ENCODE measurements around the gene RNF125.
A peak's percentile ranks its signal among the peaks of the same experiment; 100 is the strongest.

Gene RNF125

DNA sequence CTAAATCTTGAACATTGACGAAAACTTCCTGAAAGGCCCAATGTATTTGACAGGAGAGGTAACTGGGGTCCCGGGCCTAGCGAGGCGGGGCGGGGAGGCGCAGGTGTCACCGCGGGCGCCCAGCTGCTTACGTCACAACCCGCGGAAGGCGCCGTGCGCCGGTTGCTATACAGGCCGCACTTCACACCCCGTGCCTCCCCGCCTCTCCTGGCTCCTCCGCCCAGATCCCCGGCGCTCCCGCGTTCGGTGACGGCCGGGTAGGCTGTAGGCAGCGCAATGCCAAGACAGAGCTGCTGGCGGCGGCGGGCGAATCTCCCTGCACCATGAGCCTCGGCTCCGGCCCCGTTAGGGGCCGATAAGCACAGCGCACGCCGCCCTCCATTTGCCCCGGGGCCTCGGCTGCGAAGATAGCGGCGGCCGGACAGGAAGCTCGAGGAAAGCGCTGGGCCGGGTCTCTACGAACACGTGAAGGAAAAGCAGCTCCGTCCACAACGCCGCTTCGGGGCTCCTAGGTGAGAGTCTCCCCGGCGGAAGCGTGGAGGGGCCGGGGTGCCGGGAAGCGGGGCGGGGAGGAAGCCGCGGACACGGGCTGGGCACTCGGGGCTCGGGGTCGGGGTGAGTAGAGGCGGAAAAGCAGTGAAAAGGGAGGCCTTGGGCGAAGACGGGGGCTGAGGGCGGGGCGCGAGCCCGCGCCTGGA, 73.2 kb downstream of the RNF125 start, which contains the start of gene RNF138:
RNF138 (plus strand) TSS at position 151 of the 698 bp plus-strand sequence. CDS start 903 bp downstream, outside the sequence.
- DNase-seq = peak; percentile 89

DNA sequence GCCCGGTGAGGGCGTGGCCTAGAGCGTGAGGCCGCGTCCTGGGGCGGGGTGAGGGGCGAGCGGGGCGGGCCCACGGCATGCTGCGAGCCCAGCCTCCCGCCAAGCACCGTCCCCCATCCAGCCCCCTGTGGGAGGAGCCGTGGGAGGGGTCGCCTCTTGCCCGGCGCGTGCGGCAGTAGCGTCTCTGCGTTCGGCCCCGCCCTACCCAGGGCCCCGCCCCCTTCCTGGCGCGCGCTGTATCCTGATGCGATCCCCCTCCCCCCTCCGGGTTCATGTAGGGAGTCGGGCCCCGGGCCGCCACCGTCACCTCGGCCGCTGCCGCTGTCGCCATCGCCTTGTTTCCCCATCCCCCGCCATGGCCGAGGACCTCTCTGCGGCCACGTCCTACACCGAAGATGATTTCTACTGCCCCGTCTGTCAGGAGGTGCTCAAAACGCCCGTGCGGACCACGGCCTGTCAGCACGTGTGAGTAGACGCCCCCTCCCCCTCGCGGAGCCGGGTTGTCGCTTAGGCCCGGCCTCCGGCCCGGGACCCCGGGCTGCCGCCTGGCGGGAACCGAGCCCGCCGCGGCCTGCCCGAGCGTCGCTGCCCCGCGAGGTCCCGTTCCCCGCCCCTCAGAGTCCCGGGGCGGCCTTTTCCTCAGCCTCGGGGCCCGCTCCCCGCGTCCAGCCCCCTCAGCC, 73.9 kb downstream of the RNF125 start:
- peak; percentile 100 for DNase-seq

DNA sequence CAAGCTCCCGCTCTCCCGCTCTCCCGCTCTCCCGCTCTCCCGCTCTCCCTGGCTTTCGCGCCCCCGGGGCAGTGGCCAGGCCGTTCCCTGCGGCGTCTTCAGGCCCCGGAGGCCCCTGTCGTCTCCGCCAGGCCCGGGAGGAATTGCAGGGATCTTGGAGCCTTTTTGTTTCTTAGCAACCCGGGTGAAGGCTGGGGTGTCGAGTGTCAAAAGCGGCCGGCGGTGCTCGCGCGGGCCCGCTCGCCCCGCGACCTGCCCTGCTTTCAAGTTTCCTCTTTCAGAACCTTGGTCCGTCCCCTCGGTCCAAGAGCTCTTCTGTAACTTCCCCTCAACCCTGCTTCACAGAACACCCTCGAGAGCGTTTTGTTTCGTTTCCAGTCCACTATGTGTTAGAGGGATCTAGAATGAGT, 74.5 kb downstream of the RNF125 start:
- peak; percentile 79 for DNase-seq

GRCh38 chr18:32093523-32093922, 74.9 kb downstream of the RNF125 start:
- DNase-seq = no peak

GRCh38 chr18:32095192-32095899, 76.7 kb downstream of the RNF125 start:
- DNase-seq = no peak

DNA sequence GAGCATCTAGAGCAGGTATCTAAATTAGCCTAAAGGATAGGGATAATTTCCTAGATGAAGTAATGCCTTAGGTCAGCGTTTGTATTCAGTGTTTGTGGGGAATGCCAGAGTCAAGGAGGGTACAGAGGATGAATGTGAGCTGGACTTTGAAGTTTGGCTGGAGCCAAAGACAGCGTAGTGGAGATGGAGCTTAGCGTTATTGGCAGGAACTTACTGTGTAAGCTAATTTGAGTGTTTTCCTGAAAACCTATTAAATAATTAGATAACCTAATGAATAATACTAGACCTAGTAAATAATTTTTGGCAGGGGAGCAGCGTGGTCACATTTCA, 77.2 kb downstream of the RNF125 start:
- DNase-seq = no peak

GRCh38 chr18:32096946-32097345, 78.3 kb downstream of the RNF125 start:
- DNase-seq = no peak

GRCh38 chr18:32104516-32104915, 85.9 kb downstream of the RNF125 start:
- DNase-seq = no peak

- DNase-seq = no peak
These were observed 91.4 kb downstream of the RNF125 start for GRCh38 chr18:32110005-32110404.

DNA sequence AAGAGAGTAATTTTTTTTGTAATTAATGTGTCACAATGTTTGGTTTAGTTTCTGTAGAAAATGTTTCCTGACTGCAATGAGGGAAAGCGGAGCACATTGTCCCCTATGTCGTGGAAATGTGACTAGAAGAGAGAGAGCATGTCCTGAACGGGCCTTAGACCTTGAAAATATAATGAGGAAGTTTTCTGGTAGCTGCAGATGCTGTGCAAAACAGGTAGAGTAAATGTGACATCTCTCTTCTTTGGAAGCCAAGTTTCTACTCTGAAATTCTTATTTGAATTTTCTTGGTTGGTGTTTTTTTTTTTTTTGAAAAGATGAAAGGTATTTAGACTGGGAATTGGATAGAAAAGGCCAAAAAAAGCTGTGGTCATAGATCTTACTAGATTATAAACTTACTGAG, 93.1 kb downstream of the RNF125 start:
- DNase-seq = no peak

- DNase-seq = no peak
These were observed 94.2 kb downstream of the RNF125 start for GRCh38 chr18:32112826-32113225.

GRCh38 chr18:32114293-32114942, 95.8 kb downstream of the RNF125 start:
- DNase-seq = no peak

DNA sequence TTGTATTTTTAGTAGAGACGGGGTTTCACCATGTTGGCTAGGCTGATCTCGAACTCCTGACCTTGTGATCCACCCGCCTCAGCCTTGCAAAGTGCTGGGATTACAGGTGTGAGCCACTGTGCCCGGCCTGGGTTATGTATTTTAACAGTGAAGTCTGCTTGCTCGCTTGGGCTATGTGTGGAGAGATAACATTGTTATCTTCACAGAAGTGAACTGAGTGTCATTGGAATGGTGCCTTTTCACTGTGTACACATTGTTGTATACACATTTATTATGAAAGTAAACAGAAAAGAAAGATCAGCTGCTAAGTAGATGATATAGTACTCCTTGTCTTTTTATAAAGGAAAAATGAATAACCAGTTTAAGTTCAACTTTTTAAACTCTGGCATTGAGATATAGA, 103.4 kb downstream of the RNF125 start:
- no peak for DNase-seq
